Left lobe of liver (tissue), 2 donors: ENCODE measurements around the gene RGL4. TPM values are rescaled to one million over a fixed set of nuclear protein-coding genes. Genes with fewer than 3 reads are reported as not detected.

Experiments
- ATAC-seq: fragments of 200-7000 bp; cut with Tn5 transposase; one replicate; pipeline ENCODE4 v1.9.1; 2020; ENCODE audit warnings: mild to moderate bottlenecking, moderate library complexity
- DNase-seq: peaks from one replicate; pipeline ENCODE4 v3.0.0-alpha.2; 2020; ENCODE audit warnings: low spot score
- total RNA-seq: library from RNA; stranded (reverse); gene quantifications from one replicate; pipeline ENCODE4 v1.2.1, GENCODE V29; 2021
- donor health status: DM: no; HTN: no; CAD: no; lungs with moderate emphysema.
- donor health status: DM: no; HTN: yes; CAD: no.

The RGL4 gene
- total RNA-seq, 1 donor from 2014 or later, result not detected

GRCh38 chr22:23697031-23697970 lies 6.5 kb downstream of the RGL4 start:
- no peak for ATAC-seq
- DNase-seq, result no peak

GRCh38 chr22:23698094-23698493 lies 7.3 kb downstream of the RGL4 start:
- ATAC-seq (no peak), DNase-seq (no peak)

- ATAC-seq (no peak), DNase-seq (no peak)
Measured at GRCh38 chr22:23698673-23699235, 7.9 kb downstream of the RGL4 start.

- DNase-seq (no peak), ATAC-seq (no peak)
Measured at GRCh38 chr22:23700706-23701105, 9.9 kb downstream of the RGL4 start.

DNA sequence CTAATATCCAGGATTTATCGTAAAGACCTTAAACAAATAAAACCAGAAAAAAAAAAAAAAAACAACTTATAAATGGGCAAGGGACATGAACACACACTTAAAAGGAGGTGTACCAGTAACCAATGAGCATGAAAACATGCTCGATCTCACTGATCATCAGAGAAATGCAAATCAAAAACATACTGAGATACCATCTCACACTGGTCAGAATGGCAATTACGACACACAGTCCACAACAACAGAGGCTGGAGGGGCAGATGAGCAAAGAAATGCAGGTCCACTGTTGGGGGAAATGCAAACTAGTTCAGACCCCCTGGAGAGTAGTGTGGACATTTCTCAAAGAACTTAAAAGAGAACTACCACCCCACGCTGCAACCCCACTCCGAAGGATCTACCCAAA lies 13.2 kb downstream of the RGL4 start:
- ATAC-seq, result no peak
- DNase-seq, result no peak

DNA sequence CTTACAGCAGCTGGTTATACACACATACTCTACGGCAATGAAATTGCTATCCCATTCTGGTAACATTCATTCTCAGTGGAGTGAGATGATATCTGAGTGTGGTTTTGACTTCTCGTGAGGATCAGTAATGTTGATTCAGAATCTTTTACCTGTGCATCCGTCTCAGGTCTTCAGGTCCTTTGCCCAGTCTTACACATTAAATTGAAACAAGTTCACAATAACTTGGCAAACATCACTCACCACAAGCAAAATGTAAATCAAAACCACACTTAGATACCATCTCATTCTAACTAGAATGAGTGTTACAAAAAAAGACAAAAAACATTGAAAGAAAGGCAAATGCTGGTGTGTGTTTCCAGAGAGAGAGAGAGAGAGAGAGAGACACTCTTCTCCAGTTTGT lies 14.0 kb downstream of the RGL4 start:
- ATAC-seq (no peak), DNase-seq (no peak)

DNA sequence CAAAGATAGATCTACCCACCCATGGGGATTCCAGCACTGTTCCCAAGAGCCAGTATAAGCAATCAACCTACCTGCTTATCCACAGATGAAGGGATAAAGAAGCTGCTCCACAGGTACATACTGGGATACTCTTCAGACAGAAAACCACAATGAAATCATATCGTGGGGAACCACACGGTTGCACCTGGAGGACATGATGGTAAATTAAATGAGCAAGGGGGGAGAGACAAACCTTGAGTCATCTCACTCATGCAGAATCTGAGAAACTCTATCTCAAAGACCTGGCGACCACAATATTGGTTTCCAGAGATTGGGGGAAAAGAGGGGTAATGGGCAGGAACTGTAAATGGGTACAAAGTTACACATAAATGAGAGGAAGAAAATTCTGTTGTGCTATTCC lies 14.5 kb downstream of the RGL4 start:
- DNase-seq, result no peak
- no peak for ATAC-seq

DNA sequence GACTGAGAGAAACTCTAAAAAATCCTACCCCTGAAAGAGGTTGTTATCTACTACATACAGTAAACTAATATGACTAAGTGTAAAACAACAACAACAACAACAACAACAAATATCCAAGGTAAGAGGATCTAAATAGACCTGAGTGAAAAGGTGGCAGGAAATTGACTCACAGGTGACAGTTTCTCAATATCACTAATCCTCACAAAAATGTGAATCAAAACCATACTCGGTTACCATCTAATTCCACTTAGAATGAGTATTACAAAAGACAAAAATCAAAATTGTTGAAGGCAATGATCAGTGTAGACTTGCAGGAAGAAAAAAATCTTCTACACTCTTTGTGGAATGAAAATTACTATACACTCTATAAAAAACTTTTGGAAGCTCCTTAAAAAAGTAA lies 17.5 kb downstream of the RGL4 start:
- ATAC-seq (no peak), DNase-seq (no peak)

DNA sequence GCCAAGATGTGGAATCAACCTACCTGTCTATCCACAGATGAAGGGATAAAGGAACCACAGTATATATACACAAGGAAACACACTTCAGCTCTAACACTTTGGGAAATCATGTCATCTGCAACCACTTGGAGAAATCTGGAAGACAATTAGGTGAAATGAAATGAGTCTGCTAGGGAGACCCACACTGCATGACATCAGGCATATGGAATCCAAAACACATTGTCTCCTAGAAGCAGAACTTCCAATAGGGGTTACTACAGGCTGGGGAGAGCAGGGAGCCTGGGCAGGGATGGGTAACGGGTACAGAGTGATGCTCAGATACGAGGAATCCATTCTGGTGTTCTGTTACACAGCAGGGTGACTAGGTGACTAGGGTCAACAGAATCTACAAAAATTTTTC lies 18.3 kb downstream of the RGL4 start:
- DNase-seq (no peak), ATAC-seq (no peak)

- DNase-seq (no peak), ATAC-seq (no peak)
Measured at GRCh38 chr22:23712256-23712655, 21.4 kb downstream of the RGL4 start.

GRCh38 chr22:23713696-23714595 lies 23.1 kb downstream of the RGL4 start:
- DNase-seq (no peak), ATAC-seq (no peak)

DNA sequence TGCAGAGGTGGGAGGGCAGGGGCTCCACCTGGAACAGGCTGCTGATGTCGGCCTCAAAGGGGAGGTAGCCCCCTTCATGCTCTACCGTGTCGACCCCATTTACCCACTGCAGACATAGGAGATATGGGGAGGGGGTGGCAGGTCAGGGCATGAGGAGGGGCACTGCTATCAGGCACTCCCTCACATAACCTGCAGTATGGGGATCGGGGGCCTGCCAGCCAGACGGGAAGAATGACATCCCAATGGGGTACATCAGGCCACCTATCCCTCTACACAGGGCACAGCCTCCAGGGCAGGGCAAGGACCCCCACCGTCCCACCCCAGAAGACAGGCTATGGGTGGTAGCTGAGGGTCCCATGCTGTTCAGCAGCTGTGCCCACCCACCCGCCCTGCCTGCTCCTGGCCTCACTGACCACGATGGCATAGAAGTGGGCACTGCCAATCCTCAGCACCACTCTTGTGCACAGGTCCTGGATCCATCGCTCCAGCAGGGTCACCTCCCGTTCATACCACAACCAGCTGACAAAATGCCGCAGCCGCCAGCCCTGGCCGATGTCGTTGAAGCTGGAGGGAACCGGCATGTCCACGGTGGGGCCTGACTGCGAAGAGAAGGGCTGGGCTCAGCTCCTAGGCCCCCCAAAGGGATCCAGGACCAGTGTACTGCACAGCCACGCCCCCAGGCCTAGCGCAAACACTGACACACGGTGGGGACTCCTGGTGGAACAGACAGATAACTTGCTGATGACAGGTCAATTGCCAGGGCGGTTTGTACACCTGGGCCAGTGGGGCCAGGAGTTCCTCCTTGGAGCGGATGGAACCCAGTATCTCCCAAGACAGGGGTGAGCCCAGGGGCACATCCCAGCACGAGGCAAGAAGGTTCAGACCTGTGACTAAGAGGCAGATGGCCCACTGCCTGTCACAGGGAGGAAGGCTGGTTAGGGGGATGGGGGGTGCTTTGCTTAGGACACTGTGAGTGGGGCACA lies 24.1 kb downstream of the RGL4 start:
- ATAC-seq (no peak), DNase-seq (no peak)

DNA sequence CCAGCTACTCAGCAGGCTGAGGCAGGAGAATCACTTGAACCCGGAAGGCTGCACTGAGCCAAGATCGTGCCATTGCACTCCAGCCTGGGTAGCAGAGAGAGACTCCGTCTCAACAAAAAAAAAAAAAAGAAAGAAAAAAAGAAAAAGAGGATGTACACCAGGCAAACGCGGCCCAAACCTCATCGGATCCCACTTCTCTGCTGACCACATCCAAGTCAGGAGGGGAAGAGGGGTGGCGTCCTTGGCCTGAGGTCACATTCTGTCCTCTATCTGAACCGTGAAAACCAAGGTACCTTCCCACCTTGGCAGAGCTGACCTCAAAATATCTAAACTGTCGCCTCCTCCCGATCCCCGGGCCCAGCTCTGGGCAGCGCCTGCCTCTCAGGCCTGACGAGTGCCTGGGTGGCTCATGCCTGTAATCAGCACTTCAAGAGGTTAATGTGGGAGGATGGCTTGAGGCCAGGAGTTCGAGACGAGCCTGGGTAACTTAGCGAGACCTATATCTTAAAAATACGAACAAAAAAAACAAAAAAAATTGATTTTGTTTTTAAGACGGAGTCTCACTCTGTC lies 25.1 kb downstream of the RGL4 start:
- DNase-seq (no peak), ATAC-seq (no peak)

DNA sequence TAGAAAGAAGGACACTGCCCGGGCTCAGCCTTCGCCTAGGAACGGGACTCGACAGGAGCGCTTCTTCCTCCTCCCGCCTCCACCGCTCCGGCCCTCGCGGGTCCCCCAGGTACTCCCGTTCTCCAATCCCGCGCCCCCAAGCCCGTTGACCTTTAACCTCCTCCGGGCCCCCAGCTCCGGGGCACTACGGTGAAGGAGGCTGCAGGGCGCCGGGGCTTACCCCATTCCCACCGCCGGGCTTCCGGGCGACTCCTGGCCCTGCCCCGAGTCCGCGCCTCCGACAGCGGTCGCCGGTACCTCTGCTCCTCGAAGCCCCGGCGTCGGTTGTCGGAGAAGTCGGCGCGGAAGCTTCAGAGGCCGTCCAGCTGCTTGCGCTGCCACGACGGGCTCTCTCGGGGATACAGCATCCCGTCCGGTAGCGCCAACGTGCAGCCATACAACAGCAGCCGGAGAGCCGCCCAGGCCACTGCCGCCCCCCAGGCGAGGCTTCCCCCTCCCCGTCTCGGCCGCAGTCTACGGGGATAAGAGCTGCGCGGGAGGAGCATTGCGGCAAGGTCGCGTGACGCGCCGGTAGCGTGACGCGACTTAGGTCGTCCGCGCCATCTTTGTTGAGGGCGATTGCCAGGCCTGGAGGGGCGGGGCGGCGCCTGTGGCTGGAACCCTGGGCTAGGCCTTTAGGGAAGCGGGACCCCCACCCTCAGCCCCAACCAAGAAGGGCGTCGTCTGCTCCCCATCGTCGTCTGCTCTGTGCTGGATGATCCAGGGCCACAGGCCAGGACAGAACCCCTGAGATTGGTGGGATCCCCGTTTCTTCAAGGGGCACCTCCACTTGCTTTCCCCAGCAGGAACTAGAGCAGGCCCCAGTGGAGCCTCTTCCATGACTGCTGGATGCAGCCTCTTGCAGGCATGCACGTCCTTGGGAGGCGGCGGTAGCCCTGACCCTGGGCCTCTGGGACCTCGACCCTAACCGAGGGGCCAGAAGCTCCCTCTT lies 26.3 kb downstream of the RGL4 start:
- ATAC-seq, result peak; percentile 98
- DNase-seq, result peak; percentile 86

- no peak for ATAC-seq
- no peak for DNase-seq
Measured at GRCh38 chr22:23718371-23719165, 27.8 kb downstream of the RGL4 start.

- ATAC-seq, result no peak
- no peak for DNase-seq
Measured at GRCh38 chr22:23720855-23721254, 30.0 kb downstream of the RGL4 start.

GRCh38 chr22:23722160-23722559 lies 31.3 kb downstream of the RGL4 start:
- DNase-seq, result no peak
- ATAC-seq, result no peak

GRCh38 chr22:23722724-23723123 lies 31.9 kb downstream of the RGL4 start:
- DNase-seq, result no peak
- no peak for ATAC-seq
